SJSA1 (cell line): ENCODE data around the gene PIAS1. TPM values are rescaled to one million over a fixed set of nuclear protein-coding genes. Genes with fewer than 3 reads are reported as not detected.
"Not testable (repeated sequence)": the region's sequence is repeated elsewhere in the genome, so short reads cannot be mapped to it uniquely, and the experiment has no call there.

Experiments used
- DNase-seq, 2 experiments: peaks; one replicate each; pipeline ENCODE4 v3.0.0-alpha.2; 2015 to 2020; ENCODE audit warnings: low spot score in 2 of 2, low read depth in 1 of 2
- H3K27ac ChIP-seq: fragments of 250-450 bp; sonication (Bioruptor Pico); 2 replicates; pipeline ENCODE4 v1.5.1; 2020; ENCODE audit warnings: mild to moderate bottlenecking, moderate library complexity
- H3K27me3 ChIP-seq: fragments of 250-450 bp; sonication (Bioruptor Pico); replicated peaks from 2 replicates; pipeline ENCODE4 v1.5.1; 2020; ENCODE audit warnings: mild to moderate bottlenecking, moderate library complexity
- H3K36me3 ChIP-seq: fragments of 250-450 bp; sonication (Bioruptor Pico); 2 replicates; pipeline ENCODE4 v1.5.1; 2020; ENCODE audit warnings: mild to moderate bottlenecking
- H3K4me1 ChIP-seq: fragments of 250-450 bp; sonication (Bioruptor Pico); replicated peaks from 2 replicates; pipeline ENCODE4 v1.6.1; 2021; ENCODE audit warnings: mild to moderate bottlenecking
- H3K4me3 ChIP-seq: fragments of 250-450 bp; sonication (Bioruptor Pico); 2 replicates; pipeline ENCODE4 v1.5.1; 2020; ENCODE audit warnings: mild to moderate bottlenecking
- H3K9me3 ChIP-seq: fragments of 250-450 bp; sonication (Bioruptor Pico); replicated peaks from 2 replicates; pipeline ENCODE4 v1.5.1; 2020; ENCODE audit warnings: mild to moderate bottlenecking
- total RNA-seq: library from RNA; depleted of rRNA; stranded (reverse); fragments of >200 nt; shearing (Covaris generic); gene quantifications from 2 replicates; pipeline ENCODE4 v1.2.3, GENCODE V29; 2014; rRNA removed

PIAS1 gene
- total RNA-seq: 14.2 and 21.2 TPM in 2 replicates

DNA sequence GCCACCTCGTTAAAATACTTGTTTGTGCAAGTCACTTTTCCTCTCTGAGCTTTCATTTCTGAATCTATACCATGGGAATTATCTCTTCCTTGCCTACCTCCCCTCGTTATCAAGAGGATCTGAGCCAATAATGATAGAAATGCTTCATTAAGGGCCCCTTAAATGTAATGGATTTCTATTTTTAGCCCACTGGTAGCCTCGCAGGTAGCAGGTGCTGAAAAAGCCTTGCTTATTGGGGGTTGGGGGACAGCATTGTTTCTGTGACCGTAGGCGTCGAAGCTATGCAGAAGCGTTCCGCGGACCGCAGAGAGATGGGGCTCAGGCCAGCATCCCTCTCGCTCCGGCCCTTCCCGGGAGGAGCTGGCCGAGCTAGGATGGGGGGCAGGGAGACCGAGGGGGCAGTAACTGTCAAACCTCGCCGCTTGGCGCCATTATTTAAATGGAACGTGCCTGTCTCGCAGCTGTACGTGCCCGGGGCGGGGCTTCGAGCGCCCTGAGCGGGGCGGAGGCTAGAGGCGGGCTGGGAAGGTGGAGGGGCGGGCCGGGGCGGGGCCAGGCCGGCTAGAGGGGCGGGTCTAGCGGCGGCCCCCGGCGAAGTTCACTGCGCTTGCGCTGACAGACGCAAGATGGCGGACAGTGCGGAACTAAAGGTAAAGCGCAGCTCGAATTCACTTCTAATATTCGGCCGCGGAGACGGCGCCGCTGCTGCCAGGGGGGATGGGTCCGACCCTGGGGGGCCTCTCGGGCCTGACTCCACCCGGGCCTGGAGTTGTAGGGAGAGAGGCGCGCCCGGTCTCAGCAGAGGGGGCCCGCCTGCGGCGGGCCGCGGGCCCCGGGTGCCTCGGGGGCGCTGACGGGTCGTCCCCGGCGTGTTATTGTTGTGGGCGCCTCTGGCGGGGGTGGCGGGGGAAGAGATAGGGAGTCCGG is at the start of gene PIAS1:
PIAS1 (plus strand) TSS at position 615 of the 927 bp plus-strand sequence; CDS start at position 627, 12 bp downstream.
- peak; percentile 88 to 97 for DNase-seq
- Histone ChIP-seq H3K4me3 (peak within 1 kb of the TSS; percentile 82), H3K9me3 (no peaks in the 10 kb centered on the region), H3K36me3 (peaks cover 4% of the 10 kb centered on the region; the same call in 1 of the 2 replicates), H3K4me1 (peaks cover 16% of the 10 kb centered on the region), H3K27ac (peak within 1 kb of the TSS; percentile 77), H3K27me3 (no peaks in the 10 kb centered on the region)

- not testable (repeated sequence) for DNase-seq, H3K4me3 ChIP-seq, H3K27ac ChIP-seq, H3K27me3 ChIP-seq, H3K9me3 ChIP-seq, H3K36me3 ChIP-seq, H3K4me1 ChIP-seq
Measured at GRCh38 chr15:68007642-68008041, 46.5 kb upstream of the PIAS1 start.

GRCh38 chr15:68010361-68011153 is 43.6 kb upstream of the PIAS1 start:
- Histone ChIP-seq H3K27ac (no peak overlapping the region), H3K27me3 (no peaks in the 10 kb centered on the region), H3K4me1 (no peaks in the 10 kb centered on the region), H3K4me3 (no peak overlapping the region), H3K9me3 (no peaks in the 10 kb centered on the region; the same call in 1 of the 2 replicates), H3K36me3 (no peaks in the 10 kb centered on the region)
- no peak for DNase-seq

DNA sequence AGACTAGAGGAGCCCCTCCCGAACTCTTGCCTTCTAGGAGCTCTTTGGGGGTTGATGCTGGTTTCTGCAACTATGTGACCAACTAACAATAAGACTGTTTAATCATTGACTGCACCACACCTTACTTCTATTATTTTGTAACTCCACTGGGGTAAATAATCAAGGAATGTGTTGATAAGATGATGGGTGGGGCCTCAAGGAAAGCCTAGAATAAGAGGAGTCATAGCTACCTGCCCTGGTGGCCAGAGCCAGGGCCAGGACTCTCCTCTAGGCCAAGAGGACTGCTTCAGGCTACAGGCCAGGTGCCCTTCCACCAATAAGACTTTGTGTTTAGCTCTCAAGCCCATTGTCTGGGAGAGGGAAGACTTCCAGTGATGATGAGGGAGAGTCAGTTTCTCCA is 41.2 kb upstream of the PIAS1 start:
- no peak for DNase-seq
- Histone ChIP-seq H3K4me3 (no peak overlapping the region), H3K27ac (no peak overlapping the region), H3K36me3 (no peaks in the 10 kb centered on the region), H3K27me3 (no peaks in the 10 kb centered on the region), H3K9me3 (no peaks in the 10 kb centered on the region; the same call in 1 of the 2 replicates), H3K4me1 (no peaks in the 10 kb centered on the region)

DNA sequence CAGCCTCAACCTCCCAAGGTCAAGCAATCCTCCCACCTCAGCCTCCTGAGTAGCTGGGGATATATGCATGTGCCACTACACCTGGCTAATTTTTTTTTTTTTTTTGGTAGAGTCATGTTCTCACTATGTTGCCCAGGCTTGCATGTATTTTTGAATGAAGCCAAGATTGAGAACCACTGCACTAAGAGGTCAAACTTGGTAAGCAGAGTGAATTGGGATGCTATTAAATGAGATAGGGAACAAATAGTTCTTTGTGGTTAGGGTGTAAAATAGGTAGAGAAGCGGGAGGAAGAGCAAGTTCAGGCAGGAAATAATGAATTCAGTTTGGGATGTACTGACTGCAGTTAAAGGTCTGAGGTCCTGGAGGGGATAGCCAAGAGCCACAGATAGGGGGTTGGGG is 39.9 kb upstream of the PIAS1 start:
- no peak for DNase-seq
- H3K9me3 ChIP-seq: no peaks in the 10 kb centered on the region
- no peak overlapping the region for H3K4me3 ChIP-seq
- no peaks in the 10 kb centered on the region for H3K36me3 ChIP-seq
- H3K27me3 ChIP-seq: no peaks in the 10 kb centered on the region
- no peaks in the 10 kb centered on the region for H3K4me1 ChIP-seq
- no peak overlapping the region for H3K27ac ChIP-seq

GRCh38 chr15:68015244-68015643 is 38.9 kb upstream of the PIAS1 start:
- no peak for DNase-seq
- Histone ChIP-seq H3K27me3 (no peaks in the 10 kb centered on the region), H3K4me3 (no peak overlapping the region), H3K36me3 (no peaks in the 10 kb centered on the region), H3K9me3 (no peaks in the 10 kb centered on the region), H3K27ac (no peak overlapping the region), H3K4me1 (no peaks in the 10 kb centered on the region)

DNA sequence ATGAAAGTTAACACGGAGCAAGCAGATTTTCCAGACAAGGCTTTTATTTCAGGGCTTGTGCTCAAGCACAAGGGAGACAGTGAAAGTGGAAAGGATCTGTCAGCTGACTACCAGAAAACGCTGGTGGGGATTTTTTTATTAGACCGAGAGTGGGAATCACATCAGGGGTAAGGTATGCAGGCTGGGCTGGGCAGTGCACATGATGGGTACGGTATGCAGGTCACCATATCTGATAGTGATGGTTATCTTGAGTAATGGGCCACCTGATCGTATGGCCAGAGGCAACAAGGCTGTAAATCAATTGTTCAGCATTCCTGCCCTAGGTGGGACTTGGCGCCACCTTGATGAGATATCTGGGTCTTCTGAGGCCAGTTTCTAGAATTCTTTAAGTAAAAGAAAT is 36.9 kb upstream of the PIAS1 start:
- Histone ChIP-seq H3K4me1 (no peaks in the 10 kb centered on the region), H3K27me3 (no peaks in the 10 kb centered on the region), H3K4me3 (no peak overlapping the region), H3K27ac (no peak overlapping the region), H3K36me3 (no peaks in the 10 kb centered on the region), H3K9me3 (no peaks in the 10 kb centered on the region)
- no peak for DNase-seq

GRCh38 chr15:68018797-68019444 is 35.2 kb upstream of the PIAS1 start:
- no peaks in the 10 kb centered on the region for H3K4me1 ChIP-seq
- no peaks in the 10 kb centered on the region for H3K36me3 ChIP-seq
- no peak for DNase-seq
- H3K27me3 ChIP-seq: no peaks in the 10 kb centered on the region
- H3K27ac ChIP-seq: no peak overlapping the region
- no peaks in the 10 kb centered on the region for H3K9me3 ChIP-seq
- H3K4me3 ChIP-seq: no peak overlapping the region

GRCh38 chr15:68019814-68020525 is 34.1 kb upstream of the PIAS1 start:
- H3K27ac ChIP-seq: no peak overlapping the region
- H3K4me1 ChIP-seq: no peaks in the 10 kb centered on the region
- no peaks in the 10 kb centered on the region for H3K36me3 ChIP-seq
- H3K4me3 ChIP-seq: no peak overlapping the region
- DNase-seq: no peak
- no peaks in the 10 kb centered on the region for H3K9me3 ChIP-seq
- H3K27me3 ChIP-seq: no peaks in the 10 kb centered on the region

- Histone ChIP-seq H3K36me3 (no peaks in the 10 kb centered on the region), H3K9me3 (no peaks in the 10 kb centered on the region), H3K27me3 (no peaks in the 10 kb centered on the region), H3K4me3 (no peak overlapping the region), H3K4me1 (no peaks in the 10 kb centered on the region), H3K27ac (no peak overlapping the region)
- DNase-seq: no peak
Measured at GRCh38 chr15:68020685-68021084, 33.4 kb upstream of the PIAS1 start.

GRCh38 chr15:68022061-68022460 is 32.1 kb upstream of the PIAS1 start:
- no peaks in the 10 kb centered on the region for H3K9me3 ChIP-seq
- no peaks in the 10 kb centered on the region for H3K36me3 ChIP-seq
- H3K4me1 ChIP-seq: 0 out of 2 replicates have a peak, but pooled peaks cover 3% of the 10 kb centered on the region
- H3K27me3 ChIP-seq: no peaks in the 10 kb centered on the region
- H3K4me3 ChIP-seq: no peak overlapping the region
- H3K27ac ChIP-seq: no peak overlapping the region
- DNase-seq: no peak

DNA sequence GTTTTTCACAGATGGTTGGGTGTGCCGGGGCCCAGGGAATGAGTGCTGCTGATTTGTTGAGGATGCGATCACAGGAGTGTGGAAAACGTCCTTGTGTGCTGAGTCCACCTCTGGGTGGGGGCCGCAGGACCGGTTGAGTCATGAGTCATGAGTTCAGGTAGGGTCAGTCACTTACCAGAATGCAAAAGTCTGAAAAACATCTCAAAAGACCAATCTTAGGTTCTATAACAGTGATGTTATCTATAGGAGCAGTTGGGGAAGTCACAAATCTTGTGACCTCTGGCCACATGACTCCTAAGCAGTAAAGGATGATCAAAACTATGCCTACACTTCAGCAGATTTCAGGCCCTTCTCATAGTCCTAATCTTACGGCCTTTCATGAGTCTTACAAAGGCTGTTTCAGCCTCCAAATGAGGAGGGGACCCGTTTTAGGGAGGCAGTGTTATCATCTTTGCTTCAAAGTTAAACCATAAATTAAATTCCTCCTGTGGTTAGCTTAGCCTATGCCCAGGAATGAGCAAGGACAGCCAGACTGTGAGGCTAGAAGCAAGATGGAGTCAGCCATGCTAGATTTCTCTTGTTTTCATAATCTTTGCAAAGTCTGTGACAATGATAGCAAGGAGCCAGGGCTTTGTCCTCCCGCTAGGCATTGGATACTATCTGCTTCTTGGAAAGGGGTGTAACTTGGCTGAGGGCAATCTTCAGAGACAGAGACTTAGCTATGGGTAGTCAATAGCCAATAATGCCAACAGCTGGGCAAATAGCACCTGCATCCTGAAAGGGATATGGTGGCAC is 30.6 kb upstream of the PIAS1 start:
- Histone ChIP-seq H3K27me3 (no peaks in the 10 kb centered on the region), H3K4me1 (0 out of 2 replicates have a peak, but pooled peaks cover 3% of the 10 kb centered on the region), H3K9me3 (no peaks in the 10 kb centered on the region), H3K36me3 (no peaks in the 10 kb centered on the region), H3K4me3 (no peak overlapping the region), H3K27ac (no peak overlapping the region)
- no peak for DNase-seq
